Stimulated activated memory B cell treated with anti-CD40 and anti-IgM and Interleukin-4, amounts not matched to agents 10 μg/mL and 1 μg/mL and 100 μg/mL, for 72 hours (primary cell): ENCODE results near the gene CISD3.

ENCODE experiments used
- ATAC-seq: fragments of 150-1000 bp; cut with Tn5 transposase; 2 replicates; pipeline ENCODE4 v1.10.0; 2021
- H3K27ac Mint-ChIP-seq: one replicate; pipeline ENCODE4 v1.8.0; 2022; ENCODE audit warnings: mild to moderate bottlenecking, mixed read lengths
- H3K27me3 Mint-ChIP-seq: one replicate; pipeline ENCODE4 v1.8.0; 2022; ENCODE audit warnings: mixed read lengths
- H3K36me3 Mint-ChIP-seq: one replicate; pipeline ENCODE4 v1.8.0; 2022; ENCODE audit warnings: mixed read lengths
- H3K4me1 Mint-ChIP-seq: one replicate; pipeline ENCODE4 v1.8.0; 2022; ENCODE audit warnings: mixed read lengths
- H3K4me3 Mint-ChIP-seq: one replicate; pipeline ENCODE4 v1.8.0; 2022; ENCODE audit warnings: mild to moderate bottlenecking, moderate library complexity, mixed read lengths
- H3K9me3 Mint-ChIP-seq: one replicate; pipeline ENCODE4 v1.8.0; 2022; ENCODE audit warnings: mixed read lengths

Gene CISD3

GRCh38 chr17:38751144-38751807 is 21.1 kb downstream of the CISD3 start:
- Mint-ChIP-seq H3K27ac (peak overlapping the region; percentile 85), H3K9me3 (no peaks in the 10 kb centered on the region), H3K4me3 (peak overlapping the region; percentile 92), H3K27me3 (peaks cover 41% of the 10 kb centered on the region), H3K36me3 (peaks cover 12% of the 10 kb centered on the region), H3K4me1 (peaks cover 51% of the 10 kb centered on the region)
- no peak for ATAC-seq

GRCh38 chr17:38751808-38752307 is 21.7 kb downstream of the CISD3 start:
- H3K4me3 Mint-ChIP-seq: peak overlapping the region; percentile 92
- no peaks in the 10 kb centered on the region for H3K9me3 Mint-ChIP-seq
- peaks cover 12% of the 10 kb centered on the region for H3K36me3 Mint-ChIP-seq
- peaks cover 45% of the 10 kb centered on the region for H3K4me1 Mint-ChIP-seq
- peaks cover 35% of the 10 kb centered on the region for H3K27me3 Mint-ChIP-seq
- peak; percentile 55 for ATAC-seq
- peak overlapping the region; percentile 85 for H3K27ac Mint-ChIP-seq

GRCh38 chr17:38752308-38753070 is 22.3 kb downstream of the CISD3 start, which contains the start of gene PSMB3:
PSMB3 (plus strand) TSS chr17:38752741; CDS start chr17:38752827, 86 bp downstream.
- Mint-ChIP-seq H3K27me3 (peaks cover 28% of the 10 kb centered on the region), H3K36me3 (peaks cover 12% of the 10 kb centered on the region), H3K4me1 (peaks cover 41% of the 10 kb centered on the region), H3K27ac (peak within 1 kb of the TSS; percentile 85), H3K4me3 (peak within 1 kb of the TSS; percentile 92), H3K9me3 (no peaks in the 10 kb centered on the region)
- ATAC-seq: peak; percentile 95

GRCh38 chr17:38753071-38753506 is 22.9 kb downstream of the CISD3 start:
- Mint-ChIP-seq H3K4me3 (peak overlapping the region; percentile 92), H3K4me1 (peaks cover 36% of the 10 kb centered on the region), H3K9me3 (no peaks in the 10 kb centered on the region), H3K27me3 (peaks cover 22% of the 10 kb centered on the region), H3K36me3 (peaks cover 12% of the 10 kb centered on the region), H3K27ac (peak overlapping the region; percentile 85)
- ATAC-seq: no peak

GRCh38 chr17:38761612-38762011 is 31.5 kb downstream of the CISD3 start:
- H3K27ac Mint-ChIP-seq: peak overlapping the region; percentile 41
- H3K4me1 Mint-ChIP-seq: peaks cover 8% of the 10 kb centered on the region
- H3K36me3 Mint-ChIP-seq: peaks cover 54% of the 10 kb centered on the region
- no peak overlapping the region for H3K4me3 Mint-ChIP-seq
- ATAC-seq: no peak
- H3K27me3 Mint-ChIP-seq: no peaks in the 10 kb centered on the region
- H3K9me3 Mint-ChIP-seq: no peaks in the 10 kb centered on the region

- no peak overlapping the region for H3K4me3 Mint-ChIP-seq
- H3K36me3 Mint-ChIP-seq: peaks cover 60% of the 10 kb centered on the region
- H3K27ac Mint-ChIP-seq: peak overlapping the region; percentile 41
- H3K27me3 Mint-ChIP-seq: no peaks in the 10 kb centered on the region
- H3K4me1 Mint-ChIP-seq: peaks cover 11% of the 10 kb centered on the region
- no peak for ATAC-seq
- no peaks in the 10 kb centered on the region for H3K9me3 Mint-ChIP-seq
Measured at GRCh38 chr17:38762231-38762630, 32.1 kb downstream of the CISD3 start.

- Mint-ChIP-seq H3K4me3 (no peak overlapping the region), H3K9me3 (no peaks in the 10 kb centered on the region), H3K27me3 (no peaks in the 10 kb centered on the region), H3K4me1 (peaks cover 10% of the 10 kb centered on the region), H3K36me3 (peaks cover 80% of the 10 kb centered on the region), H3K27ac (no peak overlapping the region)
- ATAC-seq: no peak
Measured at GRCh38 chr17:38766341-38766740, 36.2 kb downstream of the CISD3 start.

GRCh38 chr17:38768417-38768816 is 38.3 kb downstream of the CISD3 start:
- H3K4me1 Mint-ChIP-seq: peaks cover 5% of the 10 kb centered on the region
- H3K36me3 Mint-ChIP-seq: peaks cover 78% of the 10 kb centered on the region
- H3K4me3 Mint-ChIP-seq: no peak overlapping the region
- ATAC-seq: no peak
- no peaks in the 10 kb centered on the region for H3K27me3 Mint-ChIP-seq
- H3K27ac Mint-ChIP-seq: peak overlapping the region; percentile 24
- H3K9me3 Mint-ChIP-seq: no peaks in the 10 kb centered on the region

- H3K27me3 Mint-ChIP-seq: no peaks in the 10 kb centered on the region
- H3K4me1 Mint-ChIP-seq: no peaks in the 10 kb centered on the region
- H3K36me3 Mint-ChIP-seq: peaks cover 68% of the 10 kb centered on the region
- no peaks in the 10 kb centered on the region for H3K9me3 Mint-ChIP-seq
- H3K27ac Mint-ChIP-seq: no peak overlapping the region
- no peak overlapping the region for H3K4me3 Mint-ChIP-seq
- no peak for ATAC-seq
Measured at GRCh38 chr17:38773258-38773657, 43.1 kb downstream of the CISD3 start.

GRCh38 chr17:38777641-38778250 is 47.6 kb downstream of the CISD3 start:
- Mint-ChIP-seq H3K4me3 (no peak overlapping the region), H3K36me3 (peaks cover 65% of the 10 kb centered on the region)

GRCh38 chr17:38779965-38780752 is 50.0 kb downstream of the CISD3 start:
- no peak overlapping the region for H3K4me3 Mint-ChIP-seq
- H3K36me3 Mint-ChIP-seq: peaks cover 69% of the 10 kb centered on the region
- H3K4me1 Mint-ChIP-seq: no peaks in the 10 kb centered on the region
- ATAC-seq: no peak
- no peak overlapping the region for H3K27ac Mint-ChIP-seq
- no peaks in the 10 kb centered on the region for H3K9me3 Mint-ChIP-seq
- H3K27me3 Mint-ChIP-seq: no peaks in the 10 kb centered on the region

More at GRCh38 chr17:38777641-38778250, 47.6 kb downstream of the CISD3 start:
- no peaks in the 10 kb centered on the region for H3K4me1 Mint-ChIP-seq
- H3K27ac Mint-ChIP-seq: no peak overlapping the region
- H3K9me3 Mint-ChIP-seq: no peaks in the 10 kb centered on the region
- no peaks in the 10 kb centered on the region for H3K27me3 Mint-ChIP-seq
- no peak for ATAC-seq

- H3K4me1 Mint-ChIP-seq: peaks cover 6% of the 10 kb centered on the region
- no peak overlapping the region for H3K27ac Mint-ChIP-seq
- H3K36me3 Mint-ChIP-seq: peaks cover 66% of the 10 kb centered on the region
Measured at GRCh38 chr17:38783227-38783626, 53.1 kb downstream of the CISD3 start.

More at GRCh38 chr17:38783227-38783626, 53.1 kb downstream of the CISD3 start:
- Mint-ChIP-seq H3K27me3 (no peaks in the 10 kb centered on the region), H3K9me3 (no peaks in the 10 kb centered on the region), H3K4me3 (no peak overlapping the region)
- no peak for ATAC-seq
